Activated CD4-positive, alpha-beta T cell treated with anti-CD3 and anti-CD28 coated beads, Interleukin-2, amount 50 U/mL, for 24 hours (primary cell): ENCODE measurements around the gene HS6ST2.

Experiments used
- DNase-seq, 2 donors: peaks; one replicate each; pipeline ENCODE4 v3.0.0-alpha.2; 2020; ENCODE audit warnings: low read depth in 1 of 2, low spot score in 1 of 2

The HS6ST2 gene

GRCh38 chrX:132807411-132808030 is 150.9 kb downstream of the HS6ST2 start:
- no peak for DNase-seq

- no peak for DNase-seq
Measured at GRCh38 chrX:132802033-132802432, 156.4 kb downstream of the HS6ST2 start.

- no peak for DNase-seq
Measured at GRCh38 chrX:132795181-132795580, 163.2 kb downstream of the HS6ST2 start.

GRCh38 chrX:132791714-132792113 is 166.7 kb downstream of the HS6ST2 start:
- no peak for DNase-seq

- no peak for DNase-seq
Measured at GRCh38 chrX:132790329-132790728, 168.1 kb downstream of the HS6ST2 start.

- DNase-seq = no peak
Measured at GRCh38 chrX:132786217-132786616, 172.2 kb downstream of the HS6ST2 start.

- DNase-seq = no peak
Measured at GRCh38 chrX:132778917-132779316, 179.5 kb downstream of the HS6ST2 start.

- DNase-seq = no peak
Measured at GRCh38 chrX:132776486-132777210, 181.8 kb downstream of the HS6ST2 start.

- DNase-seq = no peak
Measured at GRCh38 chrX:132775263-132775823, 183.1 kb downstream of the HS6ST2 start.

GRCh38 chrX:132774010-132774714 is 184.3 kb downstream of the HS6ST2 start:
- no peak for DNase-seq

- DNase-seq = no peak
Measured at GRCh38 chrX:132769609-132770008, 188.8 kb downstream of the HS6ST2 start.

GRCh38 chrX:132766452-132766851 is 192.0 kb downstream of the HS6ST2 start:
- DNase-seq = no peak

GRCh38 chrX:132763528-132763927 is 194.9 kb downstream of the HS6ST2 start:
- no peak for DNase-seq

GRCh38 chrX:132758759-132759158 is 199.7 kb downstream of the HS6ST2 start:
- DNase-seq = no peak

GRCh38 chrX:132757066-132757623 is 201.3 kb downstream of the HS6ST2 start:
- DNase-seq = no peak

GRCh38 chrX:132756439-132756838 is 202.0 kb downstream of the HS6ST2 start:
- no peak for DNase-seq

- no peak for DNase-seq
Measured at GRCh38 chrX:132751063-132751690, 207.3 kb downstream of the HS6ST2 start.

GRCh38 chrX:132750331-132751062 is 207.9 kb downstream of the HS6ST2 start:
- DNase-seq = no peak

GRCh38 chrX:132749406-132749805 is 209.0 kb downstream of the HS6ST2 start:
- DNase-seq = no peak

- DNase-seq = no peak
Measured at GRCh38 chrX:132748909-132749308, 209.5 kb downstream of the HS6ST2 start.
